GM23338 (cell line): ENCODE measurements around the gene CCDC138. TPM values are rescaled to one million over a fixed set of nuclear protein-coding genes. Genes with fewer than 3 reads are reported as not detected.

Experiments
- ATAC-seq: fragments of 200-7000 bp; cut with Tn5 transposase; 3 replicates; pipeline ENCODE4 v1.9.1; 2020
- DNase-seq: peaks from one replicate; pipeline ENCODE4 v3.0.0-alpha.2; 2015; ENCODE audit warnings: low spot score
- H2AFZ ChIP-seq: fragments of 200-600 bp; sonication (generic); 2 replicates; pipeline ENCODE4 v1.8.0; 2016; ENCODE audit warnings: antibody characterized with exemption, mild to moderate bottlenecking, moderate library complexity
- H3F3A ChIP-seq: fragments of 200-600 bp; sonication (generic); replicated peaks from 2 replicates; pipeline ENCODE4 v1.8.0; 2017; ENCODE audit warnings: antibody characterized with exemption, mixed run types, low read depth
- H3K27ac ChIP-seq: fragments of 200-600 bp; sonication (generic); 2 replicates; pipeline ENCODE4 v1.6.1; 2016; ENCODE audit warnings: low read depth
- H3K27me3 ChIP-seq: fragments of 200-600 bp; sonication (generic); 2 replicates; pipeline ENCODE4 v1.8.0; 2016; ENCODE audit warnings: mild to moderate bottlenecking, mixed run types, moderate library complexity; ENCODE audit not compliant: insufficient read depth
- H3K36me3 ChIP-seq: fragments of 200-600 bp; sonication (generic); 2 replicates; pipeline ENCODE4 v1.8.0; 2016; ENCODE audit warnings: mild to moderate bottlenecking; ENCODE audit not compliant: insufficient read depth
- H3K4me1 ChIP-seq: fragments of 200-600 bp; sonication (generic); 2 replicates; pipeline ENCODE4 v1.8.0; 2016; ENCODE audit warnings: mild to moderate bottlenecking, moderate library complexity; ENCODE audit not compliant: insufficient read depth
- H3K4me2 ChIP-seq: fragments of 200-600 bp; sonication (generic); 2 replicates; pipeline ENCODE4 v1.7.1; 2017; ENCODE audit warnings: mixed run types
- H3K4me3 ChIP-seq: fragments of 200-600 bp; sonication (generic); 2 replicates; pipeline ENCODE4 v1.6.1; 2016; ENCODE audit warnings: mixed run types
- H3K79me2 ChIP-seq: fragments of 200-600 bp; sonication (generic); replicated peaks from 2 replicates; pipeline ENCODE4 v1.8.0; 2017; ENCODE audit warnings: mild to moderate bottlenecking; ENCODE audit not compliant: insufficient read depth
- H3K9me2 ChIP-seq: fragments of 200-600 bp; sonication (generic); 2 replicates; pipeline ENCODE4 v1.8.0; 2017; ENCODE audit not compliant: insufficient read depth
- H4K20me1 ChIP-seq: fragments of 200-600 bp; sonication (generic); replicated peaks from 2 replicates; pipeline ENCODE4 v1.8.0; 2017; ENCODE audit warnings: mild to moderate bottlenecking; ENCODE audit not compliant: insufficient read depth
- H3K27ac Mint-ChIP-seq: 2 replicates; pipeline ENCODE4 v1.8.0; 2020; ENCODE audit warnings: inconsistent platforms, mild to moderate bottlenecking, moderate library complexity, mixed read lengths
- H3K27me3 Mint-ChIP-seq: 3 replicates; pipeline ENCODE4 v1.8.0; 2022; ENCODE audit warnings: low read depth, mild to moderate bottlenecking, moderate library complexity, mixed read lengths, inconsistent platforms; ENCODE audit not compliant: insufficient read depth, poor library complexity
- H3K36me3 Mint-ChIP-seq: 3 replicates; pipeline ENCODE4 v1.8.0; 2021; ENCODE audit warnings: low read depth, mild to moderate bottlenecking, inconsistent platforms, moderate library complexity, mixed read lengths
- H3K4me1 Mint-ChIP-seq: 3 replicates; pipeline ENCODE4 v1.8.0; 2020; ENCODE audit warnings: mild to moderate bottlenecking, inconsistent platforms, mixed read lengths
- H3K4me3 Mint-ChIP-seq: 3 replicates; pipeline ENCODE4 v1.8.0; 2021; ENCODE audit warnings: moderate library complexity, mild to moderate bottlenecking, inconsistent platforms, mixed read lengths
- H3K9me3 Mint-ChIP-seq: 3 replicates; pipeline ENCODE4 v1.8.0; 2020; ENCODE audit warnings: moderate library complexity, mild to moderate bottlenecking, inconsistent platforms, mixed read lengths
- CREB1 ChIP-seq: fragments of 250-450 bp; sonication (Bioruptor Pico); IDR thresholded peaks from 2 replicates; pipeline ENCODE4 v1.5.0; 2020; ENCODE audit warnings: low read depth, mild to moderate bottlenecking, moderate library complexity
- EZH2phosphoT487 ChIP-seq: fragments of 200-600 bp; sonication (generic); IDR thresholded peaks from one replicate; pipeline ENCODE4 v1.8.1; 2018; ENCODE audit warnings: antibody characterized with exemption; ENCODE audit not compliant: unreplicated experiment
- JUNB ChIP-seq: IDR thresholded peaks from one replicate; pipeline ENCODE4 v1.6.1; 2016; ENCODE audit warnings: antibody characterized with exemption; ENCODE audit not compliant: unreplicated experiment
- NANOG ChIP-seq: IDR thresholded peaks from 2 replicates; pipeline ENCODE4 v1.6.1; 2016; ENCODE audit warnings: antibody characterized with exemption, borderline replicate concordance
- STAT1 ChIP-seq: IDR thresholded peaks from one replicate; pipeline ENCODE4 v1.6.1; 2016; ENCODE audit warnings: antibody characterized with exemption; ENCODE audit not compliant: unreplicated experiment
- ZNF331 ChIP-seq: fragments of 250-450 bp; sonication (Bioruptor Pico); IDR thresholded peaks from 2 replicates; pipeline ENCODE4 v1.5.0; 2020; ENCODE audit warnings: low read depth, mild to moderate bottlenecking, moderate library complexity
- polyA plus RNA-seq: library from polyadenylated mRNA; unstranded; fragments of >200 nt; fragmentation: Nextera tagmentation; extraction: Ambion mirVana; gene quantifications from 2 replicates; pipeline ENCODE4 v1.2.1, GENCODE V29; 2016
- total RNA-seq: library from RNA; depleted of rRNA; stranded (reverse); fragments of >200 nt; shearing (Covaris generic); gene quantifications from 2 replicates; pipeline ENCODE4 v1.2.3, GENCODE V29; 2014
- TF ChIP-seq, protein P1 (sequence below), 2 experiments: fragments of 200-600 bp in 1 of 2; sonication (generic) in 1 of 2; conservative IDR thresholded peaks; 2 replicates each; pipeline versions ENCODE4 v1.5.1 to v1.6.1; 2016 to 2017; ENCODE audit warnings: antibody characterized with exemption in 2 of 2, low read depth in 2 of 2, mild to moderate bottlenecking in 2 of 2, moderate library complexity in 1 of 2
- TF ChIP-seq, protein P2 (sequence below): IDR thresholded peaks from 2 replicates; pipeline ENCODE4 v1.6.1; 2016; ENCODE audit warnings: antibody characterized with exemption

The CCDC138 gene
- total and polyA plus RNA-seq, 2 experiments from 2014 or later, result 30.8 to 31.6 TPM

DNA sequence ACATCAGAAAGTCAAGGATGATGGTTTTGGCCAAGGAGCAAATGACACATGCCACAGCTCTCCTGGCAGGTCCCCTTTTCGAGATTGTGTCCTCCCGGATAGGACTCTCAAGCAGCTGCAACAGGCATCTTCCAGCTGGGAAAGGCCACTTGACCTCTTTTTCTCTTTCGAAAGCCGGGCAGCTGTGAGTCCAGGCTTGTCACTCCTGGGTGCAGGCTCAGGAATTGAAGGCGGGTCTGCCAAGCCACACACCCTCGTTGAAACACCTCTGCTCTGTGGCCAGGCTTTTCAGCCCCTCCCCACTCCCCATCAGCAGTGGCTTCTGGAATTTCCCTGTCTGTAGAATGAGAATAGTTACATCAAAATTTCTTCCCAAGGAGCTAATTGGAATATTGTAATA lies 98.0 kb downstream of the CCDC138 start (continued):
- TF ChIP-seq, protein P1, sequence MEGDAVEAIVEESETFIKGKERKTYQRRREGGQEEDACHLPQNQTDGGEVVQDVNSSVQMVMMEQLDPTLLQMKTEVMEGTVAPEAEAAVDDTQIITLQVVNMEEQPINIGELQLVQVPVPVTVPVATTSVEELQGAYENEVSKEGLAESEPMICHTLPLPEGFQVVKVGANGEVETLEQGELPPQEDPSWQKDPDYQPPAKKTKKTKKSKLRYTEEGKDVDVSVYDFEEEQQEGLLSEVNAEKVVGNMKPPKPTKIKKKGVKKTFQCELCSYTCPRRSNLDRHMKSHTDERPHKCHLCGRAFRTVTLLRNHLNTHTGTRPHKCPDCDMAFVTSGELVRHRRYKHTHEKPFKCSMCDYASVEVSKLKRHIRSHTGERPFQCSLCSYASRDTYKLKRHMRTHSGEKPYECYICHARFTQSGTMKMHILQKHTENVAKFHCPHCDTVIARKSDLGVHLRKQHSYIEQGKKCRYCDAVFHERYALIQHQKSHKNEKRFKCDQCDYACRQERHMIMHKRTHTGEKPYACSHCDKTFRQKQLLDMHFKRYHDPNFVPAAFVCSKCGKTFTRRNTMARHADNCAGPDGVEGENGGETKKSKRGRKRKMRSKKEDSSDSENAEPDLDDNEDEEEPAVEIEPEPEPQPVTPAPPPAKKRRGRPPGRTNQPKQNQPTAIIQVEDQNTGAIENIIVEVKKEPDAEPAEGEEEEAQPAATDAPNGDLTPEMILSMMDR (conservative IDR thresholded peaks at IDR 0.05; ENCODE audit: low read depth in 2 of 2), result no peak
- TF ChIP-seq CREB1 (no peak), ZNF331 (CRISPR knock-in tag) (no peak), STAT1 (no peak), JUNB (no peak), NANOG (no peak)
- TF ChIP-seq, protein P2, sequence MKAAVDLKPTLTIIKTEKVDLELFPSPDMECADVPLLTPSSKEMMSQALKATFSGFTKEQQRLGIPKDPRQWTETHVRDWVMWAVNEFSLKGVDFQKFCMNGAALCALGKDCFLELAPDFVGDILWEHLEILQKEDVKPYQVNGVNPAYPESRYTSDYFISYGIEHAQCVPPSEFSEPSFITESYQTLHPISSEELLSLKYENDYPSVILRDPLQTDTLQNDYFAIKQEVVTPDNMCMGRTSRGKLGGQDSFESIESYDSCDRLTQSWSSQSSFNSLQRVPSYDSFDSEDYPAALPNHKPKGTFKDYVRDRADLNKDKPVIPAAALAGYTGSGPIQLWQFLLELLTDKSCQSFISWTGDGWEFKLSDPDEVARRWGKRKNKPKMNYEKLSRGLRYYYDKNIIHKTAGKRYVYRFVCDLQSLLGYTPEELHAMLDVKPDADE, result no peak

DNA sequence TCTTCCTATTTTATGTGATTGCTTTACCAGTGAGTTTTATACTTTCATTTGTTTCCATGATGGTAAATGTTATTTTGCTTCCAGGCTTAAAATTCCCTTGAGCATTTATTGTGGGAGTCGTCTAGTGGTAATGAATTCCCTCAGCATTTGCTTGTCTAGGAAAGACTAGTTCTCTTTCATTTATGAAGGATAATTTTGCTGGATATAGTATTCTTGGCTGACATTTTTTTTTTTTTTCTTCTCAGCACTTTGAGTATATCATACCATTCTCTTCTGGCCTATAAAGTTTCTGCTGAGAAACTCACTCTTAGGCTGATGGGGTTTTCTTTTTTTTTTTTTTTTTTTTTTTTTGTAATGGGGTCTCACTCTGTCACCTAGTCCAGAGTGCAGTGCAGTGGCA lies 103.3 kb downstream of the CCDC138 start:
- no peaks in the 10 kb centered on the region for H3K9me2 ChIP-seq
- DNase-seq, result no peak
- H4K20me1 ChIP-seq, result no peaks in the 10 kb centered on the region; the same call in 1 of the 2 replicates
- H3K4me3 ChIP-seq, result no peak overlapping the region
- TF ChIP-seq JUNB, result no peak
- TF ChIP-seq EZH2phosphoT487, result no peak
- TF ChIP-seq, protein P2, result no peak
- no peak for TF ChIP-seq CREB1
- TF ChIP-seq NANOG, result no peak
- TF ChIP-seq STAT1, result no peak
- TF ChIP-seq, protein P1 (conservative IDR thresholded peaks at IDR 0.05; ENCODE audit: low read depth in 2 of 2), result no peak
- H3K36me3 ChIP-seq, result no peaks in the 10 kb centered on the region
- no peaks in the 10 kb centered on the region for H3K4me1 ChIP-seq
- Mint-ChIP-seq H3K27me3 (peaks cover 1% of the 10 kb centered on the region), H3K9me3 (peaks cover 5% of the 10 kb centered on the region; the same call in 2 of the 3 replicates), H3K36me3 (peaks cover 10% of the 10 kb centered on the region; the same call in 2 of the 3 replicates), H3K4me1 (peaks cover 4% of the 10 kb centered on the region; the same call in 2 of the 3 replicates), H3K4me3 (no peak overlapping the region), H3K27ac (no peak overlapping the region)
- H2AFZ ChIP-seq, result no peak overlapping the region
- no peak overlapping the region for H3K4me2 ChIP-seq
- no peaks in the 10 kb centered on the region for H3F3A ChIP-seq
- ATAC-seq, result no peak
- H3K27me3 ChIP-seq, result no peaks in the 10 kb centered on the region
- H3K79me2 ChIP-seq, result no peaks in the 10 kb centered on the region
- H3K27ac ChIP-seq, result no peak overlapping the region
